Activated CD8-positive, alpha-beta memory T cell treated with anti-CD3 and anti-CD28 coated beads, Interleukin-2, amount 50 U/mL, for 1 hour (primary cell): ENCODE data around the gene DDX20.
"Not testable (repeated sequence)": the region's sequence is repeated elsewhere in the genome, so short reads cannot be mapped to it uniquely, and the experiment has no call there.

Source experiments
- DNase-seq: peaks from one replicate; pipeline ENCODE4 v3.0.0-alpha.2; 2020; ENCODE audit errors: extremely low read depth

Gene DDX20

DNA sequence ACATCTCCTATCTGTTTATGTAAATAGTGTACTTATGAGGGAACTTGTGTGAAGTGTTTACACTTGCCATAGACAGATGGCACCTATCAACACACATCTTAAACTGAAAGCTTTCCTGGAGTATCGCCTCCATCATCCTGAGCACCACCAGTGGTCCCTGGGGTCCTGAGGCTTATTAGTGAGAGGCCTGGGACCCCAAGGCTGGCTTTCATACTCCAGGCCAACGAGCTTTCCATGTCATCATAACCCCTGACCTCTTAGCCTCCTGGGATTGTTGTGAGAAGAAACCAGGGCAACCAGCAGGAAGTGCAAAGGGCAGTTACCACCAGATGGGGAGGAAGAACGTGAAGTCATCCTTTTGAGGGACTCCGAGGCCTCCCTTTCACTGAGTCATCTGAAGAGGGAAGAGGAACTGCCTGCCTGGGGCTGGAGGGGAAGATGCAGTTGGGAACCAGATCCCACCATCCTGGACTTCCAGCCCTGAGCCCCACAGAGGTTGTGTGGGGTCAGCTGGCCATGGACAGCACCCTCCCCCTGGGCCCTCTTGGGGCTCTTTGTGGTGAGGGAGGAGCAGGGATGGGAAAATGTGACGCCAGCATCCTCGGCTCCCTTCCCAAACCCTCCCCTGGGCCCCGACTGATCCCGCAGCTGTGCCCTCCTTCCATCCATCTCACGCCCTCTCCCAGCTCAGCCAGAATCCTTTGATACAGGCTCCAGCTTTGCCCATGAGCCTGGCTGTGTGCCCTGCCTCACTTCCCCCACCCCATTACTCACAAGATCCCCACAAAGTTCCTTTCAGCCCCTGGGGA is 22.3 kb upstream of the DDX20 start:
- DNase-seq, result no peak

DNA sequence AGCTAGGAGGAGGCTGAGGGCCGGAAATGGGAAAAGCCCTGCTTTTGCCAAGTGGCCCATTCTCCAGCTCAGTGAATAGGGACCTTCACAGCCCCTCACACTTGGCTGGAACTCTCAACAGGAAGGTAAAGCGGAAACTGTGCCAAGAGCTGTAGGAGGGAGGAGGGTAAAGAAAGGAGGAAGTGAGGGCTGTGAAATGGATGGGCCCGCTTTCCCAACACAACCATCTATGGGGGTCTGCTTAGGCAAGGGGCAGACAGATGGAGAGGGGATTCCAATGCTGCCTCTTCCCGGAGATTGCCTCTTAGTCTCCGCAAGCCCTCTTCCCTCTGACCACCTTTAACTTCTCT is 21.7 kb upstream of the DDX20 start:
- DNase-seq, result no peak

DNA sequence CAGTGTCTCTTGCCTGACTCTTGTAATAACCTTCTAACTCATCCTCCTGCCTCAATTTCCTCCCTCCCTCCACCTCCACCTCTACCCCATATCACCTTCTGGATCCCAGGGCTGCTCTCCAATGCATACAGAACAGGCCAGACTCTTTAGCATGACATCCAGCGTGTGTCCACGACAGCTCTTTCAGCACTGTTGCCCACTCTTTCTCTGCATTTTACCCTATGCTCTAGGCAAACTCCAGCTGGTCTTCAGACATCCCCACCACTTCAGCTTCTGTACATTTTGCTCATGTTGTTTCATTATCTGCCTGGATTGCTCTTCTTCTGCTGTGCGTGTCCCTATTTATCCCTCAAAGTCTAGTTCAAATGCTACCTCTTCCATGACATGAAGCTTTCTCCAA is 21.3 kb upstream of the DDX20 start:
- no peak for DNase-seq

DNA sequence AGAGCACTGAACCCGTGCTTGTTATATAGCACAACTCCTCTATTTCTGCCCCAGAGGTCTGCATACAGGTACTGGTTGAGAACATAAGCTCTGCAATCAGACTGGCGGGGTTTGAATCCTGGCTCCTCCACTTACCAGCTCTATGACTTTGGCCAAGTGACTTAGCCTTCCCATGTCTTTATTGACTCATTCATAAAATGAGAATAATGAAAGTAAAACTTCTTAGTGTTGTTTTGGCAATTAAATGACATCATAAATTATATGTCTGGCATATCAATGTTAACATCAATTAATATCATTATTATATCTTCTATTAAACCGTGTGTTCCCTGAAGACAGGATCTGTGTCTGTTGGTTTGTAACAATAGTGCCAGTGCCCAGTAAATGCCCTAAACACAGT is 20.8 kb upstream of the DDX20 start:
- DNase-seq, result no peak

DNA sequence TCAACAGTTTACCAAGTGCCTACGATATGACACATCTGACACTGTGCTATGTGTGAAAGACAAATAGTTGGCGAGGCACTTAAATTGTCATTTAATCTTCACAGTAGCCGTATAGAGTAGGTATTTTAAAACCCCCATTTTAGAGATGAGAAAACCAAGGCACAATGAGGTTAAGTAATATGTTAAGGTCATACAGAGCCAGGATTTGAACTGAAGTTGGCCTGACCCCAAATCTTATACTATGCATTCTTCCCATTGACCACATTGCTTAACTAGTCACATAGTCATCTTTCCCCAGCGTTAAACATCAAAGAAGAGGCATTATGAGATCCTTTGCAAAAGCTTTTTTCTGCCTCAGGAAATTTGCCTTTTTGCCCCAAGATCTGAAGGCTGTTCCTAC is 20.4 kb upstream of the DDX20 start:
- DNase-seq, result no peak

DNA sequence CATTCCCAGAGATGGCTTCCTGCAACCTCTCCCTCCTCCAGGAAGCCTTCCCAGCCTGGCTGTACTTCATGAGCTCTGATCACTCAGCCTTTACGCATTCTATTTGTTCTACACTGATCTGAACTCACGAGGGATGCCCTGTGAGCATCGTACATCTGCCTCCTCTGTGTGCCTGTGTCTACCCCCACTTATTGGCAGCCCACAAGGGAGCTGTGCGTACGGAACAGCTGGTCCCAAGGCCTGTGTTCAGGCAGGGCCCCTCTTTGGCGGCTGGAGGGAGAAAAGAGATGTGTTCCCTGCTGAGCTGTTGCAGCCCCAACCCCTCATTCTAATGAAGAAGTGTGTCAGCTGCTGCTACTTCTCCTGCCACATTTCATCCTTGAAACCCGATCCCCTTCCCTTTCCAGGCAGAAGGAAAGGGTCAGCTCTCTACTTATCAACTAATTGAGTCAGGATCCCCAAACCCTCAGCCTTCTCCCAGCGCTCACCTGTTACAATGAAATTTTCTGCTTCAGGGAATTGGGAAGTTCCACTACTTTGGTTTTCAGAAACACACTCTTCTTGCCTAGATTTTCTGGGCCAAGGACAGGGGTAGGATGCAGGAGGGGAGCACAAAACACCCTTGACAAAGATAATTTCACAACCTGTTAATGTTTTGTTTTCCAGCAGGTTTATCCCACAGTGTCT is 19.7 kb upstream of the DDX20 start:
- DNase-seq, result no peak

DNA sequence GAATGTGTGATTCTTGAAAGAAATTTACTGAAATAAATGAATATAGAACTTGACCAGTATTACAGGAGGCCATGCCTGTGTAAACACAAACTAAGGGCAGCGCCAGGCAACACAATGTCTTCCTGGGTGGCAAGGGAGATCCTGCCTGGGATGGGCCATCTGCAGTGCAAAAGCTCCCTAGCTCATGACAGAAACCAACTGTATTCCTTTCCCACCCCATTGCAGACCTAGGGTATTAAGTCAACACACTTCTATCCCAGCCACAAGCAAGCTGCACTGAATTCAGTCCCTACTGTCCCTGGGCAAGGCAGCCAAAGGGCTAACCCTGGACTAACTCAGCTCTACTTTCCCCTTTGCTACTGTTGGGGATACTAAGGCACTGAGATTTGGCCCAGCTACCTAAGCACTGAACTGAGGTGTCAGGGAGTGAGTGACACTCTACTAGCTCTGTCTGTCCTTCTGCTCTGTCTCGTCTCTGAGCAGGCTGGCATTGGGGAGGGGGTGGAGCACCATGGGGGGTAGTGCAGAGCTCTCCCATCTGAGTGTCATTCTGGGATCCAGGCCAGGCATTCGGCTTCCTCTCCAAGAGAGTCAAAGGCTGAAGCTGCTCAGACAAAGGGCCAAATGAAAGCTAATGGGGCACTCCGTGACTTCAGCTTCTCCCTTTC is 19.0 kb upstream of the DDX20 start:
- no peak for DNase-seq

DNA sequence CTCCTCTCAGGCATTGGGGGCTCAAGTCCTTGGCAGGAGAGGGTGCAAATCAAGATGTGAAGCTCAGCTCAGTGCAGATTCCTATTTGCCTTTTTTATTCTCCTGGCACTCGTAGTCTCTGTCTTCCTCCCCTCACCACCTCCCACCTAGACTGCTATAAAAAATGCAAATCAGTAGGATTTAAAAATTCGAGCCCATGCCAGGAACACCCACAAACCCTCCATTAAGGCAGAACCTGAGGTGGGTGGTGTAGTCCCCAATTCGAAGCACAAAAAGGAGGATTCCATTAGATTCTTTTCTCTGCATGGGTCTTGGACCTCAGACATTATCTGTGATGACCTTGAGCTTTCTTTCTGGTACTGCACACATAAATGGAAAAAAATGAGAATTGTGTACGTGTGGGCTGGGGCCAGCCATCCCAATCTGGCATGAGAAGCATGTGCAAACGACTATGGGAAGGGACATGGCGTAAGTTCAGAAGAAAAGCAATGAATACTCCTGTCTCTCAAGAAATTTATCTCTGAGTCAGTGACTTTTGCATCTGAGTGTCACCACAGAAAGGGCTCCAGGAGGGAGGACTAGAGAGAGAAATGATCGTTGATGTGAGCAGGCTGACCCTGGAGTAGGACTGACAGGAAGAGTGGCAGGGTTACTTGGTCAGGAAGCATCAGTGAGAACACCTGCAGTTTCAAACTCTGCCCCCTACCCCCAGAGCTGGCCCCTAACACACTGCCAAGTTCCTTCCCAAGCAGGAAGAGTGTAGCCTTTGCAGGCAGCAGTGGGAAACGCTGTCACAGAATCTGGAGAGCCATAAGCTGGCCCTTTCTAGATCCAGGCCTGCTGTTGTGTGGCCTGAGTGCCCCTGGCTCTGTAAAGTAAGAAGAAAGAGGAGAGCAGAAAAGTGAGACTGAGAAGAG is 18.2 kb upstream of the DDX20 start:
- DNase-seq, result no peak

DNA sequence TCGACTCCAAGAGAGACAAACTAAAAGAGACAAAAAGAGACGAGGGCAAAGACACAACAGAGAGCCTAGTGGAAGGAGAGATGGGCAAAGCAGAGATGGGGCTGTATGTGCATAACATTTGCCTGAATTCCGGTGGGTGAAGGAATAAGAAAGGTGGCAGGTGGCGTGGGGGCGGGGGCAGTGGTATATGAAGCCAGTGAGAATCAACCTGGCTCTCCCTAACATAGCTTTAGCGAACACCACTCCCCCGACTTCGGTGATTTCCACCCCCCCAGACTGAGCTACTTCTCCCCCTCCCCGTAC is 17.6 kb upstream of the DDX20 start:
- no peak for DNase-seq

DNA sequence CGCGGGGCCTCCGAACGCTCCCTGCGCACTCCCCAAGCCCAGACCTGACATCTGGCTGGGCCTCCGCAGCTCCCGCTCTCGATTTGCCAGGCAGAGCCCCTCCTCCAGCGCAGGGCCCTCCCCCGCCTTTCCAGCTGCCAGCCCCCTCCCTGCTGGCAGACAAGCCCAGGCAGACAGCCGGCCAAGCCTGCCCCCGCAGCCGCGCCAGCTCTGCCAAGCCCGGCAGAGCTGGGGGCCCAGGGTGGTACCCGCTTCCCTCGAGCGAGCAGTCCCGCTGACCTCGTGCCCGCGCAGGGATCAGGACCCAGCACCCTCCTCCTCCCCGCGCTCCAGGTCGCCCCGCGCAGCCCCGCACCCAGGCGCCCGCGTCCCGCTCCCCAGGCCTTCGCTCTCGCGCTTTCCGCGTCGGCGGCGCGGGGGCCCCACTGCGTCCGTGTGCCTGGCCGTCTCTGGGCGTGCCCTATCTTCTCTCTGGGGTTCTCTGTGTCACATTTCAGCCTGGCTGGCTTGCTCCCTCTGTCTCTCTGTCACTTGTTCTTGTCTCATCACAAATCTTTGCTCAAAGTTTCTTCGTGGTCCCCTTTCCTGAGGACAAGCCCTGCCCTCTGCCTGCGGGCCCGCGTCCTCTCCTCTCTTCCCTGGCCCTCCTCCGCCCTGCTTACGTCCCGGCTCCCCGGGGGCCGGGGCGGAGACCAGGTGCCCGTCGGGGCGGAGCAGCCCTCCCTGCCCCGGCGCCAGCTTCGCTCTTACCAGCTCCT is 17.1 kb upstream of the DDX20 start:
- DNase-seq, result no peak

DNA sequence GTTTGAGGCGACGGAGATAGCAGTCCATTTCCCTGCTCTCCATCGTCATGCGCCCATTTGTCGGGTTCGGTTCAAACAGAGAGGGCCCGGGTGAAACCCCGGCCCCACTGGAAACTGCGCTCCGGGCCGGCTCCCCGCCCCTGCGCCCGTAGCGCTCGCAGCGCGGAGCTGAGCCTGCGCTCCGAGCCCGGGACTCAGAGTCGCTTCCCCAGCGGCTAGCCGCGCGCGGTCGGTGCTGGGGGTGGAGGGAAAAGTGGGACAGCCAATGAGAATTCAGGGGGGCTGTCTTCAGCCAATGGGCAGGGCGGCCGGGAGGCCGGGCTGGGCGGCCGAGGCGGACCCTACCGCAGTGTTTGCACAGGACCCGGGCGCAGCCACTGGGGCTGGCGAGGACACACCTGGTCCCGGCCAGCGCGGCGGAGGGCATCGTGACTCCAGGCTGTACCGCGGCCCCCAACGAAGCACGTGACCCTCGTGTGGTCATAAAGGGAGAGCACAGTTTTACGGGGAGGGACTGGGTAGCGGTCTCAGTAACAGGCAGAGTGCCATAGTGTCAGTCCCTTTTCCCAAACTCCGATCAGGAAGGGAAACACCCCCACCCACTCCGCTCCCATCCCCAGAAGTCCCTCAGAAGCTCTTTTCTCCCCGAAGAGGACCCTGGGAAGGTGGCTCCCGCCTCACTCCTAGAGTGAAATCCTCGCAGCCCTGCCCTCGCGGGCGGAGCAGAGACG is 16.3 kb upstream of the DDX20 start, which contains the start of gene INKA2:
INKA2 (minus strand) TSS at position 202 of the 731 bp plus-strand sequence; CDS start at position 49, 153 bp downstream.
- peak; percentile 19 for DNase-seq

DNA sequence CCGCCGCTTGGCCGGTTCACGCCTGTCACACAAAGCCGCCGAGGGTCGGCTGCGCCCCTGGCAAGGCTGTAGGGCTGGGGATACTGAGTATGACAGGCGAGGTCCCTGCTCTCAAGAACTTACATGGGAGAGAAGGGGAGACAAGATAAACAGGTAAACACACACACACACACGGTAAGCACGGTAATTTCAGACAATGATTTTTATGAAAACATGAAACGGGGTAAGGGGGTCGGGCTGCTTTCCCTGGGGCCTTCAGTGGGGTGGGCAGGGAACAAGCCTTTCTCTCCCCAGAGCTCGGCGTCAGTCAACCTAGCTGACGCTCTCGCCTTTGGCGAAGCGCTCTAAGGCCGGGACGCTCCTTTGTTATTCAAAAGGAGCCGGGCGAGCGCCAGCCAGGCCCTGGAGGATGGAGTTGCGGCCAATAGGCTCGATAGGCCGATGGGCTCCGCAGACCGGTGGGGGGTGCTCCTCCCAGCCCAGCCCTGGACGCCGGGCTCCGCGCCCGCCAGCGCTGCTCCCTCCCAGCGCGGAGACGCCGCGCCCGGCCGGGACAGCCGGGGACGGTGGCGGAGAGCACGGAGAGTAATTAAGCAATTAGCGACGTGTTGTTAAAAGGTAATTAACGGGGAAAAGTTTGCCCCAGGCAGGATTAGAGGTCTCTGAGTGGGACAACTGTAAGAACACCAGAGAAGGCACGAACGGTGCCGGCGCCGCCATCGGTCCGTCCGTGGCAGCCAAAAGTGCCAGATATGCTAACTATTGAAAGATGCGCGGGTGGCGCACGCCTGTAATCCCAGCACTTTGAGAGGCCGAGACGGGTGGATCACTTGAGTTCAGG is 15.6 kb upstream of the DDX20 start:
- DNase-seq, result no peak

DNA sequence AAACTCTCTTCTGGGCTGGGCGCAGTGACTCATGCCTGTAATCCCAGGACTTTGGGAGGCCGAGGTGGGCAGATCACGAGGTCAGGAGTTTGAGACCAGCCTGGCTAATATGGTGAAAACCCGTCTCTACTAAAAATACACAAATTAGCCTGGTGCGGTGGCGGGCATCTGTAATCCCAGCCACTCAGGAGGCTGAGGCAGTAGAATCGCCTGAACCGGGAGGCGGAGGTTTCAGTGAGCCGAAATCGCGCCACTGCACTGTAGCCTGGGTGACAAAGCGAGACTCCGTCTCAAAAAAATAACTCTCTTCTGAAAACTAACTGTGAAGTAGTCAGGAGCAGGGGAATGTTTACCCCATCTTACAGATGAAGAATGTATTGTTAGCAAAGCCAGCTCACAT is 13.4 kb upstream of the DDX20 start:
- DNase-seq, result not testable (repeated sequence)

DNA sequence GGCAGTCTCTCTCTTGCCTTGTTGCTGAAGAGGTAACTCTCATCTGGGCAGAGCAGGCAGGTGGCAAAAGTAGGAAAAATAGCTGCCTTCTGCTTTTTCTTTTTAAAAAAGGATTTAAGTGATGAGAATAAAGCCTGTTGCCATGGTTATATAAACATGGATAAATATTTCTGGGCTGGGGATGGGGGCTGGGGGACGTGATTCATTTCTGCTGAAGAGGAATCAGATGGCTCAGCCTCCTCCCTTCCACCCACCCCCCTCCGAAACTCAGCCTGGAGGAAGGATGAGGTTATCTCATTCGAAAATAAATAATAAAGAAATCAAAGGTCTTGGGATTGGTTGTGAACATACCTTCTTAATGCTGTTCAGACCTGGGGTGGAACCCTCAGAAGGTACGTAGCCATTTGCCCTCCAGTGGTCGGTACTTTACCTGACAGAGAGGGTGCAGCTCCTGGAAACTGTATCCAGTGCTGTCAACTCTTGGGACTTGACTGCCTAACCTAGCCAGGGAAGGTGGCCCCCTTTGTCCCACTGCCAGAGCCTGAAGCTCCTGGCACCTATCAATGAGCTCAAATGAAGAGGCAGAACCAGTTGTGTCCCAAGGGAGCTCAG is 12.7 kb upstream of the DDX20 start:
- no peak for DNase-seq

DNA sequence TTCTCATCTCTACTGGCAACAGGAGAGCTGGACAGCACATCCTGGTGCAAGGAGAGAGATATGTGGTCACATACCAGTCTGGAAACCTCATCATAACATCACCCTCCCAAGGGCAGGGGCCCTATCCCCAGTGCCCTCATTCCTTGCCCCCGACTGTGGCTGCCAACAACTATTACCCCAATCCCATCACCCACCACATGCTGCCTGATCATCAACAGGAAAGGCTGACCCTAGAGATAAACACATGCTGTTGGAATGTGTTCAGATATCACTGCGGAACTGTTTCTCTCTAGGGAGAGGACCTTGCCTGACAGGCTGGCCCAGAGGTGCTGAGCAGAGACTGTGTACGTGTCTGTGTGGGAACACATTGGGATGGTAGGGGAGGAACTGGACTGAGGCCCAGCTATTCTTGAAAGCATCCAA is 12.0 kb upstream of the DDX20 start:
- no peak for DNase-seq

DNA sequence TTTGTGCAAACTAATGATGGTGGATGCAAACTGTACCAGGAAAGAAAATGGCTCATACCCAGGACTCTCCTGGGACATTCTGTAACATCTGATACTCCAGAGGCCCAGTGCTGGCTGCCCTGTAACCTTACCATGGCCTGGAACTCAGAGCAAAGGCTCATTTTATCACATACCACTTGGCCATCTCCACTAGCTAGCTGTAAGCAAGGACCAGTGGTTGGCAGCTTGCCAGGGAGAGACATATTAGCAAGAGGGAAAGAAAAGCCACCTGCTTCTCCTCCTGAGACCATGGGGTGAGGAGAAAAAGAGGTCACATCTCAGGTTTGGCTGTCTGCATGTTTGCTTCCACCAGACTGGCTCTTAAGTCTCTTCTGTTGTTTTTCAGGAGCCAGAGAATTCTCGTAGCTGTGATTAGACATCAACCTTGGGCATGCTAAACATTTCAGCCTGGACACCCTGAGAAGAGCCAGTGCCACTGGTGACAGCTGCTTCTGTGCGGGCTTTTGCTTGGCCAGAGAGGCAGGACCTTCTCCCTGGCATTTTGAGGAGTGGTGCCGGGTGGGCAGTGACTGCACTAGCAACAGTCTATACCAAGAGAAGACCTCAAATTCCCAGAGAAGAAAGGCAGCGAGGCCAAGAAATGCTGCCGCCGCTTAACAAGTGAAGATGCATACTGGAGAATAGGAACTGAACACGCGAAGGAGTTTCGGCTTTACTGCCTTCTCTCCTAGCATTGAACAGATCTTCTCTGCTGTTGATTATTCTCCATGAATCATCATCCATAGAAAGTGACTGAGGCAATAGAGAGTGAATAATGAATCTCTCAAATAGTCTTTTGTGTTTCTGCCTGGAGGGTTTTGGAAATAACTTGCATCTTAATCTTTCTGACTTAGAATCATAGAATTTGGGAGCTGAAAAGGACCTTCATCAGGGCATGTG is 9.8 kb upstream of the DDX20 start:
- no peak for DNase-seq

DNA sequence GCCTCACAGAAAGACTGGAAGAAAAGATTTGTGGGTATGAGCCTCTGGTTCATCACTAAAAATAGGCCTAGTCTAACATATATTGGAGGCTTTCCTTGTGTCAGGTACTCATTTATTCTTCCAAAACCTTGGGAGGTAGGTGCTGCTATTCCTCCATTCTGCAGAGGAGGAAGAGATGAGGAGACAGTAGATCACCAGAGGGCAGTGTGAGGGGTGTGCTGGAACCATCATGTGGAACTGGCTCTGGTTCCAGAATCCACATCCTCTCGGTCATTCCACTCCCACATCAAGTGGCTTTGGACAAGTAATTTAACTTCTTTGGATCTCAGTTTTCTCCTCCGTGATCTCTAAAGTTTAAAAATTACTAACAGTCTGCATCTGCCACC is 9.1 kb upstream of the DDX20 start:
- DNase-seq, result no peak

DNA sequence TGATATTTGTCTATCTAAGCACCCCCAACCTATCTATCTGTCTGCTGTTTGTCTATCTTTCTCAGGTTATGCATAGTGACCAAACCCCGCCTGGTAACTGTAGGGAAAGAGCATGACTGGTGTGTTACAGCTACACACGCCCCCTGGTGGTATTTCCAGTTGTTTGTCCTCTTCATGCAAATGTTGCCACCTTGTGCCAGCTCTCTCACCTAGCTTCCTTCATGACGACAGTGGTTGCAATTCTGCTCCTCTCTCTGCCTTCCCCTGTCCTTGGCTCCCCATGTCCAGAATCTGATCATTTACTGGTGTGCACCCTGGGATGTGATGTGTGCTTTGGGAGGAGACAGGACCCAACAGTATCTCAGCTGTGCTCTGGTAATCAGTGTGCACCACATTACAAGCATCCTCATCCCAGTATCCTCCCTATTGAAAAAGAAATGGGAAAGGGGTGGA is 8.4 kb upstream of the DDX20 start:
- no peak for DNase-seq
